LNCaP clone FGC (cell line): ENCODE results near the gene KSR2.

Source experiments
- DNase-seq: peaks from one replicate; pipeline ENCODE4 v3.0.0-alpha.2; 2011; ENCODE audit warnings: low read depth
- H3K4me3 ChIP-seq: 2 replicates; pipeline ENCODE4 v1.5.1; 2011; ENCODE audit warnings: mild to moderate bottlenecking, low read depth, low read length, control low read depth
- TF ChIP-seq, protein P1 (sequence below): IDR thresholded peaks from 2 replicates; pipeline ENCODE4 v1.5.1; 2012; ENCODE audit warnings: mild to moderate bottlenecking; ENCODE audit not compliant: control insufficient read depth, insufficient read depth; ENCODE audit errors: extremely low read depth

KSR2 gene

DNA sequence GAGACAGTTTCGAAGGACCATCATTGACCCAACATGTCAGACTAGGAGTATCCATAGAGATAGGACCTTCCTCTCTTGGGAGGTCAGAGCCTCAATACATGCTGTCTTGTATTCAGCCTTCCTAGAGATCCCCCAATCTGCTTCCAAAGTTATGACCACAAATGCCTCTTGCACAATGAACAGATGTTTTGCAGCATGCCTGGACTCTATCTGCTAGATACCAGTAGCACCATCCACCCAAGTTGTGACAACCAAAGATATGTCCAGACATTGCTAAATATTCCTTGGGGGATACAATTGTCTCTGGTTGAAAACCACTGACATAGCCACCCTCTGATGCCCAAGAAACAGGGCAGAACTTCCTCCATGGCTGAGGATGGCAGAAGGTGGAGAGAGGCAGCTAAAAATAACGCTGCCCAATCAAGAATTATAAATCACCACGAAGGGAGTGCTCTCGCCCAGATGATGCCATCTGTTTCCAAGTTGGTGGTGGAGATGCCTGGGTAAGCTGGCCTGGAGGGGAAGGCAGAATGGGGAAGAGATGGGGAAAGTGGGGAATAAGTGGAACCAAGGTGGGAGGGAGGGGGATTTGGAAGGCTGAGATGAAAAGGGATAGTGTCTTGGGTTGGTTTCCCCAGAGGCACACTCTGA lies 564.5 kb downstream of the KSR2 start:
- no peak overlapping the region for H3K4me3 ChIP-seq
- no peak for DNase-seq
- TF ChIP-seq, protein P1, sequence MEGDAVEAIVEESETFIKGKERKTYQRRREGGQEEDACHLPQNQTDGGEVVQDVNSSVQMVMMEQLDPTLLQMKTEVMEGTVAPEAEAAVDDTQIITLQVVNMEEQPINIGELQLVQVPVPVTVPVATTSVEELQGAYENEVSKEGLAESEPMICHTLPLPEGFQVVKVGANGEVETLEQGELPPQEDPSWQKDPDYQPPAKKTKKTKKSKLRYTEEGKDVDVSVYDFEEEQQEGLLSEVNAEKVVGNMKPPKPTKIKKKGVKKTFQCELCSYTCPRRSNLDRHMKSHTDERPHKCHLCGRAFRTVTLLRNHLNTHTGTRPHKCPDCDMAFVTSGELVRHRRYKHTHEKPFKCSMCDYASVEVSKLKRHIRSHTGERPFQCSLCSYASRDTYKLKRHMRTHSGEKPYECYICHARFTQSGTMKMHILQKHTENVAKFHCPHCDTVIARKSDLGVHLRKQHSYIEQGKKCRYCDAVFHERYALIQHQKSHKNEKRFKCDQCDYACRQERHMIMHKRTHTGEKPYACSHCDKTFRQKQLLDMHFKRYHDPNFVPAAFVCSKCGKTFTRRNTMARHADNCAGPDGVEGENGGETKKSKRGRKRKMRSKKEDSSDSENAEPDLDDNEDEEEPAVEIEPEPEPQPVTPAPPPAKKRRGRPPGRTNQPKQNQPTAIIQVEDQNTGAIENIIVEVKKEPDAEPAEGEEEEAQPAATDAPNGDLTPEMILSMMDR: no peak

DNA sequence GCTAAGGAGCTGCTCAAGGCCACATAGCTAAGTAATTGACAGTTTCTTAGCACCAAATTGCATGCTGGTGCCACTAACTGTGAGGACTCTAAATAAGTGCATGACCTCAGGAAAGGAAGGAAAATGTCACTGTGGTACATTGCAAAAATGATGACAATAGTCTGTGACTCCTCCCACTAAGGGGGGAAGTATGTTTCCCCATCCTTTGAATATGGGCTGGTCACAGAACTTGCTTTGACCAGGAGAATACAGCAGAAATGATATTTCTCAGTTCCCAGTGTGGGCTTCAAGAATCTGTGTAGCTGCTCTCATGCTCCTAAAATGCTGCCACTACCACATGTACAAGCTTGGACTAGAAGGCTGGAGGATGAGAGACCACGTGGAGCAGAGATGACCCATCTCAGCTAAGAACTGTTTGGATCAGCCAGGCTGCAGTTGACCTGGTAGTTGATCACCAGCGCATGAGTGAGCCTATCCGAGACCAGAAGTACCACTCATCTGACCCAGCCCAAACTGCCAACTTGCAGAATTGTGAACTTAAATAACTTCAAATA lies 565.1 kb downstream of the KSR2 start:
- DNase-seq: no peak
- H3K4me3 ChIP-seq: no peak overlapping the region
- TF ChIP-seq, protein P1: no peak
